Fibroblast of skin of abdomen (primary cell): ENCODE measurements around the gene FOXP4.

Experiments used
- DNase-seq: peaks from one replicate; pipeline ENCODE4 v3.0.0-alpha.2; 2013

FOXP4 gene

DNA sequence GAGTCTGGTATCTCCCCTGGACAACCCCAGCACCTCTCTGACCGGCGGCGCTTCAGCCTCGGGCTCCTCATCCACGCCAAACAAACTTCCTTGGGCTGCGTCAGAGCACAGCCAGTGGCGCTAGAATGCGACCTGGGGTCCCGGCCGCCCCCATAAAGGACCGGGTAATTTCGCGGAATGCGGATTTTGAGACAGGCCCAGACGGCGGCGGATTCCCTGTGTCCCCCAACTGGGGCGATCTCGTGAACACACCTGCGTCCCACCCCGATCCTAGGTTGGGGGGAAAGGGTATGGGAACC is 1.6 kb downstream of the FOXP4 start:
- no peak for DNase-seq

DNA sequence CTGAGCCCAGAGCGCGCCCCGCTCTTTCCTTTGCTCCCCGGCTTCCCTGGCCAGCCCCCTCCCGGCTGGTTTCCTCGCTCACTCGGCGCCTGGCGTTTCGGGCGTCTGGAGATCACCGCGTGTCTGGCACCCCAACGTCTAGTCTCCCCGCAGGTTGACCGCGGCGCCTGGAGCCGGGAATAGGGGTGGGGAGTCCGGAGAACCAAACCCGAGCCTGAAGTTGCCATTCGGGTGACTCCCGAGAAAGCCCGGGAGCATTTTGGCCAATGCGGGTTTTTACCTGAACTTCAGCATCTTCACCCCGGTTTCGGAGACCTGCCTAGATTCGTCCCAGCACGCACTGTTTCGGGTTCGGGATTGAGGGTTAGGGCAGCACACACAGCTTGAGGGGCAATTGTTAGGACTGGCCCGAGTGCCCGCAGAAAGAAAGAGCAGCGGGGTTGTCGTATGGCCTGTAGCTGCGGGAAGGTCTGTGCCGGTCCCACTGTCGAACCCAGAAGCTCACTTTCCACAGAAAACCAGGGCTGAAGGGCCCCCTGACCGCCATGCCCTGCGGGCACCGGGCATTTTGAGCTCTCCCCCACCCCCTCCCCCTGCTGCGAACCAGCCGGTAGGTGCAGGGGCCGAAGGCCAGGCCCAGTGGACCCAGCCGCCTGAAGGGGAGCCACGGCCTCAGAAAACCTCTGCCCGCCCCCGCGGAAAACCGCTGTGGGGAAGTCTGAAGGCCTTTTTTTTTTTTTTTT is 2.1 kb downstream of the FOXP4 start:
- no peak for DNase-seq

DNA sequence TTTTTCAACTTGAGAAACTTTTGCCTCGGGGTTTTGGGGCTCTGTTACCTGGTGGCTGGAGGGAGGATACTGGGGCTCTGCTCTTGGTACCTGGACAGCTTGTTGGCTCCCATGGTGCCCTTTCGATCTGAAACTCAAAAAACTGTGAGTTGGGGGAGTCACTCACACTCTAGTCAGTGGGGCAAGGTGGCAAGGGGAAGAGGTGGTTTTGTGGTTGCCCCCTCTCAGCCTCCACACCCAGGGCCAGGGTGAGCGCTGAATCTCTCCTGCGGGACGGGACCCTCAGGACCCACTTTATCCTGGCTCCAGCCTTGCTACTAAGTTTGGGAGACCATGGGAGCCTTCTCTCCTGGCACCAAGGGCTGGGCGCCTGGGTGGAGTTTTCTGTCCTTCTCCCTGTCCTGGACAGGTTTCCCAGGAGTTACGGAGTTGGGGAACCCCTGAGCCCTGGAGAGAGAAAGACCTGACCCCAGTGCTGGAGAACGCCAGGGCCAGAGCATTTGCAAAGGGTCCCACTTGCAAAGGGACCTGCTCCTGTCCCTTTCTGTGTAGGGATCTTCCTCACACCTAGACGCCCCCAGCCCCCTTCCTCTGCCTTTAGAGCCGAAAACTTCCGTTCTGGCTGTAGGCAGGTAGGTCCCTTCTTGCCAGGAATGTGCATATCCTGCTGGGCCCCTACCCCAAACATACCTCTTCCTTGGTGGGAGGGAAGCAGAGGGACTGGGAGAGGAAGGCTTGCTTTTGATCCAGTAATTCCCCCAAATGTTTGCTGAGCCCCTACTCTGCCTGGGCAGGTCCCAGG is 2.9 kb downstream of the FOXP4 start:
- DNase-seq, result no peak

DNA sequence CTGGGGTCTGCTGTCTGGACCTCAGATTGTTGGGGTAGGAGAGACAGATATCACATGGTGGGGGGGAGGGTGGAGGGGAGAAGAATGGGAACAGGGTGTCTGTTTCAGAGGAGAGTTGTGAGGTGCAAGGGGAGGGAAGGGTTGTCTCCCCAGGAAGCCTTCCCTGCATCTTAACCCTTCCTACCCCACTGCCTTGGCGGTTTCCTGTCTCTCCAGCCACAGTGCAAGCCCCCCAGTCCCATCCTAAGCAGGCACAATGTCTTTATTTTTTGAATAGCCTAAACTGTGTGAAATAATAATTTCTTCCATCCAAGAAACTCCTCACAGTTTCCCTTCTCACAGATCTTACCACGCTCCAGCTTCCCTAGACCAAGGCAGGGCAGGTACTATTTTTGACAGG is 3.5 kb downstream of the FOXP4 start:
- no peak for DNase-seq

DNA sequence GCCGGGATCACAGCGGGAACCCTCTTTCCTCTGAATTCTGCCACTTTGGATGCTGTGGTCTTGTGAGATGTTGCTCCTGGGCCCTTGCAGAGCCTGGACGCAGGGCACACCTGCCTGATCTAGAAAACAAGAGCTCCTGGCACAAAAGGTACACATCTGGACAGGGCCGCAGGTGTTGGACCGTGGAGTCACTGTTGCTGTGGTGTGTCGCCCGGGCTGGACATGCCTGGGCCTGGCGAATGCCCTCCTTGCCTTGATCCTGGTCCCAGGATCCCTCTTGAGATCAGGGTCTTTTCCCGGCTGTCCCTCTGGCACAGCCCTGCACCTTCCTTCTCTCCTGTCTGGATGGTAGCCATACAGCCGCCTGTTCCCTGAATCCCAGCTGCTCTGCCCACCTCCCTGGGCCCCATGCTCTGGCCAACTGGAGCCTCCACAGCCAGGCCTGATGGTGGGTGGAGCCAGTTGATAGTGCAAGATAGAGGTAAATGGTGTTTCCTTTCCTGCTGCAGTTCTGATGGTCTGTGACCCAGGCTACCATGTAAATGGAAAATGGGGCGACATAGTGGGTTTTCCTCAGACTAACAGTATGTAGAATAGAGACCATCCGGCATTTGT is 5.0 kb downstream of the FOXP4 start:
- DNase-seq, result no peak

DNA sequence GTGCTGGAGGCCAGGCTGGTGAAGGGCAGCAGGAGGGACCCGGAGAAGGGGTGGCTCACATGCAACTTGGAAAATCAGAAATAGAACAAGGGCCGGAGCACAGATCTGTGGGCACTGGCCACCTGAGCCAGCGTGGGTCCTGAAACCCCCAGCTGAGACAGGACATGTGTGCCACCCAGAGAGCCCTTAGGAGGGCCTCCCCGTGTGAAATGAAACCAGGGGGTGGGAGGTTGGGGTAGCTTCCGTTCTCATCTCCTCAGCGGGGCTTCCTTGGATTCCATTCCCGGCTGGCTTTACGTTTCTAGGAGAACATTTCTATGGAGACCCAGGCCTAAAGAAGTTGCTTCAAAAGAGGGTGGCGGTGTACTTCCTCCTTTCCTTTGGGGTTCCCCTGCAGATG is 5.7 kb downstream of the FOXP4 start:
- no peak for DNase-seq

DNA sequence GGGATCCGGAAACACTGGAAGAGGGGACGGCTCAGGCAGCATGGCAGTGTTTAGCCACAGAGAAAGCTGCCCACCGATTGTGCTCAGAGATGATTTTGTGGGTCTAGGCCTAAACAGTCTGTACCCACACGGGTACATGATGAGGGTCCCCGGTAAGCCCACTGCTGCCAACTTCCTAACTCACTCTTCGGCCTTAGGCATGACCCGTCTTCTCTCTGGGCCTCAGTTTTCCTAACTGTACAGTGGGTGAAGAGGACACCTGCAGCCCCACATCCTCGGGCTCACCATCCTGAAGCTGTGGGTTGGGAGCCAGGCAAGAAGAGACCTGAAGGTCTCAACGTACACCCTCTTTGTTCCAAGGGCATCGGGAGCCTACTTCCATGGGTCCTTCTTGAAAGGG is 6.5 kb downstream of the FOXP4 start:
- no peak for DNase-seq

DNA sequence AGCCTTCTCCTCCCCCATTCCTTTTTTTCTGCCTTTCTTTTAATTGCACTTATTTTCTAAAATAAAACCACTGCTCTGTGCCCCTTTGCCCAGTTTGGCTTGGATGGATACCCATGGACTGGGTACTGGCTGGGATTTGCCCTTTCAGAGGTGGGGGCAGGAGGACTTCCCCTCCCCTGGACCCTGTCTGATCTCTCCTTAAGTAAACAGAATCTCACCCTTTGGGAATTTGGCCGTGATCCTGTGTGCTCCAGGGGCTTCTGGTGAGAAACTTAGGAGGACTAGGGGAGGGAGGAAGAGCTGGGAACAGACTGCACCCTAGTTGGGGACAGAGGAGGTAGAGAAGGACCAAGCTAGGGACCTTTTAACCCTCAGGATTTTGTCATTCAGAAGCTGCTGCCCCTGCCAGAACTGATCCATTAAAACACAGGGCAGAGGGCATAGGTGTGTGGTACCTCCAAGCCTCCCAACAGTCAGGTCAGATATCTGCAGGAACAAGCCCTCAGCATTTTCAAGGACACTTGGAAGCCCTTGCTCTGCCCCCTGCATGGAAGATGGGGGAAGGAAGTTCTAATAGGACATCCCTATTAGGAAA is 7.3 kb downstream of the FOXP4 start:
- no peak for DNase-seq

DNA sequence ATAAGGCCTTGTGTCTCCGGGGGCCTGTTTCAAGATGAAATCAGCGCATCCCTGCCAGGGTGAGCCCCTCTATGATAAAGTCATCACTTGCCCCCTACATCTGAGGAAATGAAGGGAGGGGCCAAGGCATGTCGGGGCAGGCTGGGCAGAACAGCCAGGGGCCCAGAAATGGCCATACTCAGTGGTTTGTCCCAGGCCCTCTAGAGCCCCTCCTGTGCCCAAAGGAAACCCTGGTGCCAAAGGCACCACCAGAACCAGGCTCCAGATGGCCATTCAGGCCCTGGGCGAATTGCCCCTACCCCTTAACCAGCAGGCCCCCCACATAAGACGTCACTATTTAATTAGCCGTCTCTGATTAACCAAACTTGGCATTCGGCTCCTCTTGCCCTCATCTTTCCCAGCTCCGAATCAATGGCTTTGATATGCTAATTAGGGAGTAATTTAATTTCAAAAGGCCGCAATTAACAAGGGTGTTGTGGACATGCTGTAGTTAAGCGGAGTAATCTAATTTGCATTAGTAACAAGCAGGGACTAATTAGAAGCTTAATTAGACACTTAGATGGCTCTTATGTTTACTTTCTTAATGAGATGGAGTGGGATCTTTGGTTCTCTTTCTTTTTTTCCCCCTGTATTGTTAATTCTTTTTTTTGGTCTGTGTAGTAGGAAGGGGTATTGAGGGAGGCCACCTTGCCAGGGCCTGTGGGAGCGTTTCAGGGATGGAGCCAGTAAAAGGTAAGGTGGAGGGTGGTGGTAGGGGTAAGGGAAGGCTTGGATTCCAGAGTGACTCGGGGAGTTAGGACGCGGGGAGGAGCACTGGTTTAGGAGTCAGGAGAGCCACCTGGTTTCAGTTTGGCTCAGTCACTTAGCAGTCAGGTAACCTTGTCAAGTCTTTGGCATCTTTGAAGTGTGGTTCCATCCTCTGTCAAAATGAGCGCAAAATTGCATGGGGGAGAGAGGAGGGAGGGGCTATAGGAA is 9.4 kb downstream of the FOXP4 start:
- DNase-seq, result no peak

DNA sequence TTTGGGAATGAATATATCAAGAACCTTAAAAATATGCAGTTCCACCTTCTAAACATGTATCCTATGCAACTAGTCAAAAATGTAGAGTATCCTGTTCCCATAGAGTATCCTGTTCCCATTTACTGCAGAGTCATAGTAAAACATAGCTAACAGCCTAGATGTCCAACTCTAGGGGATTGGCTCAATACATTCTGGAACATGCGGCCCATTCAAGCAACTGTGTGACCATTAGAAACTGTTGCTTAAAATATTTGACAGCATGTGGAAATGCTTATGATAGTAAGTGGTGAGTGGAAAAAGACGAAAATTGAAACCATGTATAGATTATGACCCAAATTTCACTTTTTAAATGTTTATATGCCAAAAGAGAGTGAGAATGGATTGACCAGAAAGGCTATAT is 11.2 kb downstream of the FOXP4 start:
- no peak for DNase-seq

DNA sequence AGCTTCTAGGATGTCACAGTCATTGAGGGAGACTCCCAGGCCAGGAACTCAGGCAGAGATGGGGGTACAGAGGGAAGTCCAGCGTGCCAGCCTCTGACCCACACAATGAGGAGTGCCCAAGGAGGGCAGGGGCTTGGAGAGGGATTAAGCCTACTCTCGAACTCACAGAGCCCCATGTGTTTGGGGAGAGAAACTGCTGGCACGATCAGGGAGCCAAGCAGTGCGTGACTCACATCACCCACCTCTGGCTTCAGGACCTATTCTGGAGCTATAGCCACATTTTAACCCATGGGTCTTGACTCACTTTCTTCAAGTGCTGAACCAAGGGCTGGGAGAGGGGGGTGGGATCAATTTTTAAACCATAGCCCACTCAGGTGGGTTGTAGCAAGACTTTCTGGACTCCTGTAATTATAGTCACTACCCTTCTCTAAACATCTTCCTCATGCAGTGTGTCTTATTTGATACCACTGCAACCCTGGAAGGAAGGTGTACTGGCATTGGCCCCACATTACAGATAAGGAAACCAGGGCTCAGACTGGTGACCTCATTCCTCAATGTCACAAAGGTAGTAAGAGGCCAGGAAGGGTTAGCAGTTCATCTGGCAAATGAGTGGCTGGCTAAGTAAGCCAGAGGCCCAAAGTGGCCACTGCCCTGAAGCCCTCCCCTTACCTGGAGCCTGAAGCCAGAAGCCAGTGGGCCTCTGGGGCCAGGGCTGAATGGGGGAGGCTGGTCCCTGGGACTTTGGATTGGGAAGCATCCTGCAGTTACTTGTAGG is 12.0 kb downstream of the FOXP4 start:
- no peak for DNase-seq

DNA sequence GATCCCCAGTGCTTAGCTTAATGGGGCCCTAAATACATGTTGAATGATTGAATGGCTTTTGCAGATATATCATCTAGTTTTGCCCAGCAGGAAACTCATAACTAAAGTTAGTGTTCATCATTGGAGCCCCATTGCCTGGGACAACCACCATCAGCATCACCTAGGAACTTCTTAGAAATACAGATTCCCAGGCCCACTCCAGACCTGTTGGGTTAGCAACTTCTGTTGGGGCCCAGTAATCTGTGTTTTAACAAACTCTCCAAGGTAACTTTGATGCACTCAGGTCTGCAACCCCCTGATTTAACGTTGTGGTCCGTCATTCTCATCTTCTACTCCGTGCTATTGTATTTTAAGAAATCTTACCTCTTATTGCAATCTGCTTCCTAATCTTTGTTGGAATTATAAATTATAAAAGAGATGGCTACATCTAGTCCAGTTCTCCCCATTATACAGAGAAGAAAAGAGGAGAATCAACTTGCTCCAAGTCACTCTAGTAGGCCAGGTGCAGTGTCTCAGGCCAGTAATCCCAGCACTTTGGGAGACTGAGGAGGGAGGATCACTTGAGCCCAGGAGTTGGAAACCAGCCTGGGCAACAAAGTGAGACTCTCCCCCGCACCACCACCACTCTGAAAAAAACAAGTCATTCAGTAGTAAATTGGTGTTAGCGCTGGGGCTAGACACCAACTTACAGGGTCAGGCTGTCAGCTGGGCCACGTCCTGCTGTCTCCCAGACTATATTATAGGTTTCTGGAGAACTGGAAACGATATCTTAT is 13.7 kb downstream of the FOXP4 start:
- DNase-seq, result no peak

DNA sequence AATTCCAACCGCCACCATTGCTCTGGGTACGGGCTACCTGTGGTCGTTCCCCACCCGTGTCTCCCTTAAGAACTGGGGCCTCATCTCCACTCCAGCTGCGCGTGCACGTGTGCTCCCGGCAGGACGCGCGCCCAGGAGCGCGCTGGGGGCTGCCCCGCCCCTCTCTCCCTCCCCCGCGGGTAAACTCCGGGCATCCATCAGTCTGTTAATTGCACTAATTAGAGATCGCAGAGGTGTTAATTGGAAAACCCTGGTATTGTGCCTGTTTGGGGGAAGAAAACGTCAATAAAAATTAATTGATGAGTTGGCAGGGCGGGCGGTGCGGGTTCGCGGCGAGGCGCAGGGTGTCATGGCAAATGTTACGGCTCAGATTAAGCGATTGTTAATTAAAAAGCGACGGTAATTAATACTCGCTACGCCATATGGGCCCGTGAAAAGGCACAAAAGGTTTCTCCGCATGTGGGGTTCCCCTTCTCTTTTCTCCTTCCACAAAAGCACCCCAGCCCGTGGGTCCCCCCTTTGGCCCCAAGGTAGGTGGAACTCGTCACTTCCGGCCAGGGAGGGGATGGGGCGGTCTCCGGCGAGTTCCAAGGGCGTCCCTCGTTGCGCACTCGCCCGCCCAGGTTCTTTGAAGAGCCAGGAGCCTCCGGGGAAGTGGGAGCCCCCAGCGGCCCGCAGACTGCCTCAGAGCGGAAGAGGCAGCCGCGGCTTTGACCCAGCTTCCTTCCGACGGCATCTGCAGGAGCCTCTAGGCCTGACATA is 14.4 kb downstream of the FOXP4 start:
- peak; percentile 47 for DNase-seq

DNA sequence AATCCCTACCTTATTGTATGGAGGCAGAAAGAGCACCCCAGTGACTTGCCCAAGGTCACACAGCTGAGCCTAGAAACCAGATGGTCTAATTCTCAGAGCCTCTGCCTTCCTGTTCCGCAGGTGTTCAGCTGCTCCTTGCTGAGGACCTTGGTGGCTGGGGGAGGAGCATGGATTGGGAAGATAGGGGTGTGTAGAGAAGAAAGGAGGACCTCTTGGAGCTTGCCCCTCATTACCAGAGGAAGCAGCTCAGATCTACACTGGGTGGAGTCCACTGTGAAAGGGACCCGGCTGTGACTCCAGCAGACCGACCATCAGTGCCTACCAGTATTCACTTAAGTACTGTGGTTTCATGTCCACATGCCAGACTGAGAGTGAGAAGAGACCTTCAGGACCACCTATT is 15.2 kb downstream of the FOXP4 start:
- no peak for DNase-seq

DNA sequence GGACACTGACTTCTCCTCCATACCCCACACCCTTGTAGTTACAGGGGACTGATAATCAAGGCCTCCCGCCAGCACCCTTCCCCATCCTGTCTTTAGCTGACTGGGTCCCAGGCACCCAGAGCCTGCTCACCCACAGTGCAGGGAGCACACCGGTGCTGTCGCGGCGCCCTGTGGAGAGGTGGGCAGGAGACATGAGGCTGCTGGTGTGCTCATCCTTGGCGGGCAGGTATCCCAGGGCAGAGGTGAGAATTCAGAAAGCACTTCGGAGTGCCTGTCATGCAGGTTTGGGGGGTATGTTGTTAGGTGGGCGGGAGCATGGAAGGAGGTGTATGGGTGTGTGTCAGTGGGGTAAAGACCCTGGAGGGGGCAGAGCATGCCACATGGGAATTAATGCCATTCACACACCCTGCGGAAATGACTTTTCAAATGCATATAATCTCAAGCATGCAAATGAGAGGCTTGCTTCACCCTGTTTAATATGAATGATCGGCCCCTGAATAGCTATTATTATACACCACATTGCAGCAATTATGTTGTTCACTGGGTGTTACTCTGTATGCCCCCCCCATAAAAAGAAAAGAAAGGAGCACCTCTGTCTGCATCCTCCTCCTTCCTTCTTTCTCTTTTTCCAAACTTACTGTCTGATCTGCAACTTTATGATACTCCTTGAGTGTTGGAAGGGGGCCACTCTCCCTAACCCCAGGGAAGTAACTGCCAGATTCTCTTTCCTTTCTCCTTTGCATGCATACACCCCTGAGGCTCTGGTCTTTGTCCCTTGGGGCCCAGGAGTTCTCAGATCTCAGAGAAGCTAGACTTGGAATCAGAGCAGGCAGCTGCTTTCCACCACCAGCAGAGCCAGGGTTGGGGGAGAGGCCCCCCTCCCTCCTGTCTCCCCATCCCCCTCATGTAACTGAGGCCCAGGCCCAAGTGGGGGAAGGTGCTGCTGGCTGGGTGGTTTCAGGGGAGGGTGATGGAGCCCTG is 16.0 kb downstream of the FOXP4 start:
- no peak for DNase-seq

DNA sequence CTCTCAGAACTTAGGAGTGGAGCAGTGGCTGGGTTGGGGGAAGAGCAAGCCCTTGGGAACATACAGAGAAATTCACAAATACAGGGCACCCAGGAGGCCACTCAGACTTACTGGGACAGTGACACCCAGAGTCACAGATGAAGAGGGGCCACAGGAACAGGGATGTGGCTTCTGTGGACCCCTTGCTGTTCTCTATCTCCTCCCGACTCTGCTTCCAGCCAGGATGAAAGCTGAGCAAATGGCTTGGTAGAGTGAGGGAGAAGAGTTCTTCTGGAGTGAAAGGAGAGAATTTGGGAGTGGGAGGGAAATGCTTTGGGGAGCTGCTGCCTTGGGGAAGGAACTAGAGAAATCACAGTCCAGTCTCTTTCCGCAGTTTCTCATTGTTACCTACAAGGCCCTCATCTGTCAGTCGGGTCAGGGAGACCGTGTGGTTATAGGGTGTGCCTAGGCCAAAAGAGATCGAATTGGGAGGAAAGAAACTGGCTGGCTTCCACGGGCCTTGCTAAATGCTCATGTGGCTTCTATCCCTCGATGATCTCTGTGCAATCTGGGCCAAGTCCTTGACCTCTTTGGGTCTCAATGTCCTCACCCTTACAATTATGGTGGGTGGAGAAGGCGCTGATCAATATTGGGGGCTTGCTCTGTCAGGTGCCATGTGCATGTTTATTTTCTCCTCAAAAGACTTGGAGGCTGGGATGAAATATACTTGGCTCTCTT is 17.0 kb downstream of the FOXP4 start:
- no peak for DNase-seq

DNA sequence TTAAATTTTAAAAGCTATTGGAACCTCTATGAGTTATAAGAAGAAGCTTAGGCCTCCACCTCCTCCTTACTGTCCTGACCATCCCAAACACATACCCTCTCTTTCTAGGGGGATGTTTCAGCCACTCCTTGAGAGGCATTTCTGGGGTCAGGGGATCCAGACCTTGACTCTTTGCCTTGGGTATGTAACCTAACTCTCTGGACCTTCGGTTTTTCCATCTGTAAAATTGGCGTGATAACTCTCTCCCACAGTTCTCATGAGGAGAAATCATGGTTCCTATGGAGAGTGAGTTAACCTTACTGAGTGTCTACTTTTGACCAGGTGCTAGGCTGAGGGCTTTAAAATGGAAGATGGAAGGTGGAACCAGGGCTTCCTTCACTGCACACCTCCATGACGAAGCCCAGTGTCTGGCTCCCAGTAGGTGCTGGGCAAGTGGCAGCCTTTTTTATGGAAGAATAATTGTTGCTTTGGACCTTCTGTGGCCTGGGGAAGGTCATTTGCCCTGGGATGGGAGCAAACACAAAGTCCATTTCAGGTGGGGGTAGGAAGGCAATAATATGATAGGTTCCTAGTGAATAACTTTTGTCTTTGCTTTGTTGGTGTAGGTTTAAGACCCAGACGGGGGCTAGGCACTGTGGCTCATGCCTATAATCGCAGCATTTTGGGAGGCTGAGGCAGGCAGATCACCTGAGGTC is 18.4 kb downstream of the FOXP4 start:
- no peak for DNase-seq
